ENCODE results near the gene WFDC8. TPM values are rescaled to one million over a fixed set of nuclear protein-coding genes. Genes with fewer than 3 reads are reported as not detected.

WFDC8 gene
- total RNA-seq = not detected in 2 replicates

DNA sequence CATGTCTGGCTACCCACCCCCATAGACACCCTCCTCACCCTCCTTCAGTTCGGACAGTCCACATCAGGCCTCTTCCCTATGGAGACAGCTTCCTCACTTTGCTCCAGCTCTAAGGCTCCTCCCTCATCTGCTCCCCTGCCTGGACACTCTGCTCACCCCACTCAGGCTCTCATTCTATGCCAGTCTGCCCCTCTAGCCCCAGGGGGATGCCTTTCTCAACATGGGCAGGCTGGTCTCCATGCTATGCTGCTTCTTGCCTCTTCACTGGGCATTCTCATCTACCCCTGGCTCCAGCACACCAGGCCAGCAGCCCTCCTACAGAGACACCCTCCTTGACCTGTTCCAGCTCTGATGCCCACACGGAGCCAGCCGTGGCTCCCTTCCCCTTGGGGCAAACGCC lies at the start of gene WFDC8:
WFDC8 (minus strand) TSS at position 101 of the 400 bp plus-strand sequence; CDS start at position 64, 37 bp downstream.

DNA sequence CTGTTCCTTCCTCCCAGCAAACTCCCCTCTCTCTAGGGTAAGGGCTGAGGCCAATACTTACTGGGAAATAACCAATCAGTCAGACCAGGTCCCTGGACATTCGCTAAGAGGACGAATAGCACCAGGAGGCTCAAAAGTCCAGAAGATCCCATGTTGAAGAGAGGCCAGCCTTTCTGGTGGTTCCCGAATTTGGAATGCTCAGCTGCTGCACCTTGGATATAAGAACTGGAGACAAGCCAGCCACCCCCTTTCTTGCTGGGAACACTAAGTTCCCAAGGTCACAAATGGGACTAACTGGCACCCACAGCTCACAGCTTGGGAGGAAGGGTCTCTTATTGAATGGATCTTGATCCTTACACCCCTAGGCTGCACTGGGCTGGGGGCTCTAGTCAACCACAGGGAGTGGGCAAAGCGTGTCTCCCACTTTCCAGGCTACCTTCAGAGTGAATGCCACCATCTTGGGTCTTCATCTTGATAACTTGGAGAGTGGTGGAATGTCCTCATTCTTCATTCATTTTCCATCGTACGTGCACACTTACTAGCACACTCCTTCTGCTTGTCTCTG lies 31.8 kb downstream of the WFDC8 start, which contains the start of gene EPPIN:
EPPIN (minus strand) TSS at position 196 of the 565 bp plus-strand sequence; CDS start at position 152, 44 bp downstream.

DNA sequence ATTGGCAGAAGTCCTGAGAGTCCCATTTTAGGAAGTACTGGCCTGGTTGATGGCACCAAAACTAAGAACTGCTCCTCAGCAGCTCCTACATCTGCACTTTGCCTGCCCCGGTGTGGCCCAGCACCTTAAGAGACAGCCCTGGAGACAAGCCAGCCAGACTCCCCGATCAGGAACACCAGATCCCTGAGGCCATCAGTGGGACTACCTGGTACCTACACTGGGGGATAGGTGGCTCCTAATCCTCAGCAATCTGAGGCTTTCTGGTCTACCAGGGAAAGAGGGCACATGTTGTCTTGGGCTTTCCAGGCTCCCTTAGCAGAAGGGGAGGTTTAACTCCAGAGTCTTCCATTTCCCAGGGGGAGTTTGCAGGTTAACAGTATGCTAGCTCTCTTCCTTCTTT lies 39.7 kb downstream of the WFDC8 start, which contains the start of gene WFDC6:
WFDC6 (minus strand) TSS at position 101 of the 400 bp plus-strand sequence; CDS start at position 26, 75 bp downstream.

GRCh38 chr20:45515147-45515913 lies 63.8 kb downstream of the WFDC8 start, which contains the start of gene SPINT3:
Gene SPINT3 (minus strand): TSS chr20:45515622. CDS start chr20:45515608, 14 bp downstream.

Other genes starting within 250 kb of the WFDC8 start
- 193 and 303 TPM in 2 replicates for gene SDC4, start 230.9 kb downstream of the WFDC8 start, total RNA-seq
- 17.4 and 22.1 TPM in 2 replicates for gene SYS1, start 216.1 kb downstream of the WFDC8 start, total RNA-seq
- not detected in 2 replicates for gene TP53TG5, start 201.0 kb downstream of the WFDC8 start, total RNA-seq
- gene DBNDD2, start 171.0 kb downstream of the WFDC8 start, total RNA-seq = 8.3 and 15.4 TPM in 2 replicates
- 17.8 and 35.4 TPM in 2 replicates for gene PIGT, start 163.1 kb downstream of the WFDC8 start, total RNA-seq
- 12.0 TPM in 1 of 2 replicates, not detected in the other for gene WFDC2, start 109.5 kb downstream of the WFDC8 start, total RNA-seq
- gene SPINT3, start 63.7 kb downstream of the WFDC8 start, total RNA-seq = not detected in 2 replicates
- gene WFDC6, start 39.8 kb downstream of the WFDC8 start, total RNA-seq = not detected in 2 replicates
- gene EPPIN, start 31.9 kb downstream of the WFDC8 start, total RNA-seq = not detected in 2 replicates
- gene WFDC10A, start 50.5 kb upstream of the WFDC8 start, total RNA-seq = not detected in 2 replicates
- not detected in 2 replicates for gene WFDC9, start 52.0 kb upstream of the WFDC8 start, total RNA-seq
- gene WFDC11, start 91.0 kb upstream of the WFDC8 start, total RNA-seq = not detected in 2 replicates
- gene WFDC13, start 122.8 kb upstream of the WFDC8 start, total RNA-seq = not detected in 2 replicates
- gene WFDC10B, start 125.7 kb upstream of the WFDC8 start, total RNA-seq = not detected in 2 replicates
- gene SPINT4, start 143.1 kb upstream of the WFDC8 start, total RNA-seq = not detected in 2 replicates
- 0.43 TPM in 1 of 2 replicates, not detected in the other for gene WFDC3, start 212.6 kb upstream of the WFDC8 start, total RNA-seq
- gene DNTTIP1, start 212.7 kb upstream of the WFDC8 start, total RNA-seq = 14.9 and 16.1 TPM in 2 replicates
- gene UBE2C, start 233.4 kb upstream of the WFDC8 start, total RNA-seq = 0.34 TPM in 1 of 2 replicates, not detected in the other
- not detected in 2 replicates for gene TNNC2, start 248.0 kb upstream of the WFDC8 start, total RNA-seq

All from nasal cavity respiratory epithelium epithelial cell of viscerocranial mucosa (primary cell).